Renal cortical epithelial cell (primary cell): ENCODE measurements around the gene MIOS. TPM values are rescaled to one million over a fixed set of nuclear protein-coding genes. Genes with fewer than 3 reads are reported as not detected.

Experiments
- DNase-seq: peaks from one replicate; pipeline ENCODE4 v3.0.0-alpha.2; 2011; ENCODE audit warnings: low read depth
- total RNA-seq: library from RNA; depleted of rRNA; stranded (reverse); fragments of >200 nt; gene quantifications from 2 replicates; pipeline ENCODE4 v1.2.3, GENCODE V29; 2014

Gene MIOS
- total RNA-seq, 1 donor from 2014 or later, result 152 TPM

GRCh38 chr7:7583731-7584130, 17.0 kb downstream of the MIOS start:
- DNase-seq, result no peak

GRCh38 chr7:7584653-7585052, 18.0 kb downstream of the MIOS start:
- no peak for DNase-seq

- DNase-seq, result no peak
Measured at GRCh38 chr7:7585241-7585928, 18.7 kb downstream of the MIOS start.

GRCh38 chr7:7595451-7595850, 28.8 kb downstream of the MIOS start:
- peak; percentile 40 for DNase-seq

- DNase-seq, result no peak
Measured at GRCh38 chr7:7596176-7596575, 29.5 kb downstream of the MIOS start.

- DNase-seq, result peak; percentile 14
Measured at GRCh38 chr7:7607010-7607409, 40.3 kb downstream of the MIOS start.

- no peak for DNase-seq
Measured at GRCh38 chr7:7609330-7609729, 42.6 kb downstream of the MIOS start.

GRCh38 chr7:7612519-7612918, 45.8 kb downstream of the MIOS start:
- no peak for DNase-seq

- DNase-seq, result no peak
Measured at GRCh38 chr7:7613210-7613609, 46.5 kb downstream of the MIOS start.

- DNase-seq, result no peak
Measured at GRCh38 chr7:7614018-7614741, 47.5 kb downstream of the MIOS start.

GRCh38 chr7:7617550-7617949, 50.9 kb downstream of the MIOS start:
- DNase-seq, result no peak

GRCh38 chr7:7618410-7618809, 51.7 kb downstream of the MIOS start:
- no peak for DNase-seq

GRCh38 chr7:7620236-7620635, 53.6 kb downstream of the MIOS start:
- DNase-seq, result no peak

GRCh38 chr7:7620644-7621210, 54.0 kb downstream of the MIOS start:
- DNase-seq, result no peak

GRCh38 chr7:7628476-7628875, 61.8 kb downstream of the MIOS start:
- DNase-seq, result no peak

- DNase-seq, result no peak
Measured at GRCh38 chr7:7630626-7631329, 64.1 kb downstream of the MIOS start.

GRCh38 chr7:7639421-7639820, 72.7 kb downstream of the MIOS start:
- no peak for DNase-seq

- DNase-seq, result peak; percentile 43
Measured at GRCh38 chr7:7639847-7640220, 73.2 kb downstream of the MIOS start.

- DNase-seq, result peak; percentile 99
Measured at GRCh38 chr7:7640221-7641128, 73.8 kb downstream of the MIOS start, which contains the start of gene UMAD1. TSS of gene UMAD1 (plus strand) at chr7:7640752. CDS start at chr7:7673372, 32,620 bp downstream.

GRCh38 chr7:7641129-7641663, 74.5 kb downstream of the MIOS start:
- no peak for DNase-seq

- no peak for DNase-seq
Measured at GRCh38 chr7:7642081-7642480, 75.4 kb downstream of the MIOS start.
